GM18520 (cell line): Measurements from ENCODE around the gene ZNF679.
"Not testable (repeated sequence)": the region's sequence is repeated elsewhere in the genome, so short reads cannot be mapped to it uniquely, and the experiment has no call there.

Experiments used
- ATAC-seq: cut with Tn5 transposase; IDR thresholded peaks from one replicate; pipeline ENCODE4 v1.9.1; 2021; ENCODE audit not compliant: unreplicated experiment

The ZNF679 gene

GRCh38 chr7:64228174-64228573 is at the start of gene ZNF679:
TSS of gene ZNF679 (plus strand) at chr7:64228474. CDS start at chr7:64249118, 20,644 bp downstream.
- not testable (repeated sequence) for ATAC-seq

DNA sequence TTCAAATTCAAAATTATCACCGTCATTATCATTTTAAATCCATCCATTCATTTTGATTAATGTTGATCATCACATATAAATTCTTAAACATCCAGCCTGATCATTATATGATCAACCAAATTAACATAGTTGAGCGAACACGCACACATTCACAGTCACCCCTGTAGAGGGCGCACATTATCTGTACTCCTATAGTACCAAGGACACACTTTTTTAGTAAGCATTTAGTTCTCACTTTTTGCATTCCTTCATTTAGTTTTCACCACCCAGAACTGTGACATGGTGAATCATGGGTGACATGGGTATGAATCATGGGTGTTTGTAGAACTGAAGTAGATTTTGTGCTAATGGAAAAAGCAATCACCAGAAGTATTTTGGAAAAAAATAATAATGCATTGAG is 47.3 kb upstream of the ZNF679 start:
- ATAC-seq, result no peak

DNA sequence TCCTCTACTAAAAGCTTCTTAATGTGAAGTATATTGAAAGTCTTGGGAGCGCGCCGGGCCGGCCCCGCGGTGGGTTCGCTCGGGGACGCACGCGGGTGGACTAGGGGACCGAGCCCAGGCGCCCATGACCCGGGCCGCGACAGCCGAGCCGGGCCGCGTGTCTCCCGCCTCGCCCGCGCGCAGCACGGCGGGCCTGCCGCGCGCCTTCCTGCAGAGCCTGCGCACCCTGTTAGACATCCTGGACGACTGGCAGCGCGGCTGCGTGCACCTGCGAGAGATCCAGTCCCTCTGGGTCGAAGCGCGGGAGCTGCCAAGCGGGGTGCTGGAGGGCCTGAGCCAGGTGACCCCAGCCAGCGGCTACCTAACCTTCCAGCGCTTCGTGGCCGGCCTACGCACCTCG is 46.7 kb upstream of the ZNF679 start:
- ATAC-seq, result no peak

DNA sequence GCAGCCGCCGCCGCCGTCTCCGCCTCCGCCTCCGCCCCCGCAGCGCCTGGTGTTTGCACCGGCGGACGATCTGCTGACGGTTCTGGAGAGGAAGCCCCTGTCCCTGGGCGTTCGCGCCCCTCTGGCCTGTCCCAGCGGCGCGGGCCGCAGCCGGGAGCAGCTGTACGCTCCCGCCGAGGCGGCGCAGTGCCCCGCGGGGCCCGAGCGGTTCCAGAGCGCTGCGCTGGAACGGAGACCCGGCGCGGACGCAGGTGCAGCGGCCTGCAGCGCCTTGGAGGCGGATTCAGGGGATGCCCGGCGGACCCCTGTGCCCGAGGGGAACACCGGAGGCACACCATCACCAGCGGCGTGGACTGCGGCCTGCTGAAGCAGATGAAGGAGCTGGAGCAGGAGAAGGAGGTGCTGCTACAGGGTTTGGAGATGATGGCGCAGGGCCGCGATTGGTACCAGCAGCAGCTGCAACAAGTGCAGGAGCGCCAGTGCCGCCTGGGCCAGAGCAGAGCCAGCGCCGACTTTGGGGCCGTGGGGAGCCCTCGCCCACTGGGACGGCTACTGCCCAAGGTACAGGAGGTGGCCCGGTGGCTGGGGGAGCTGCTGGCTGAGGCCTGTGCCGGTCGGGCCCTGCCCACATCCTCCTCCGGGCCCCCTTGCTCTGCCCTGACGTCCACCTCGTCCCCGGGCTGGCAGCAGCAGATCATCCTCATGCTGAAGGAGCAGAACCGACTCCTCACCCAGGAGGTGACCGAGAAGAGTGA is 46.1 kb upstream of the ZNF679 start:
- ATAC-seq, result no peak

- ATAC-seq, result no peak
Measured at GRCh38 chr7:64183126-64183742, 45.0 kb upstream of the ZNF679 start.

- no peak for ATAC-seq
Measured at GRCh38 chr7:64183827-64184372, 44.4 kb upstream of the ZNF679 start.

DNA sequence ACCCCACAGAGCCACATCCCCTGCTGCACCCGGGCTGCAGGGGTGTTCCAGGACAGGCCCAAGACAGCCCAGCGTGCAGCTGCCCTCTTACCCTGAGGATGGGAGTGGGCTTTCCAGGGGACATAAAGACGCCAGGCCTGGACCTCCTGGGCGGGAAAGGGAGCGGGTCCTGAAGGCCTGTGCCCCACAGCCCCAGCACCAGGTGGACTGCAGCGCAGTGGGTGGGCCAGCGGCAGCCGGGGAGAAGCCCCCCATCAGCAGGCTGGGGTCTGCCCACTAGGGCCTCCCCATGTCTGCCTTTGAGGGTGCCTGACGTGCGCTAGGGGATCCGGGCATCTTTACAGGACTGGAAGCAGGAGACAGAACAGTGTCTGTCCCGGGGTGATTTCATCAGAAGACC is 43.9 kb upstream of the ZNF679 start:
- no peak for ATAC-seq

DNA sequence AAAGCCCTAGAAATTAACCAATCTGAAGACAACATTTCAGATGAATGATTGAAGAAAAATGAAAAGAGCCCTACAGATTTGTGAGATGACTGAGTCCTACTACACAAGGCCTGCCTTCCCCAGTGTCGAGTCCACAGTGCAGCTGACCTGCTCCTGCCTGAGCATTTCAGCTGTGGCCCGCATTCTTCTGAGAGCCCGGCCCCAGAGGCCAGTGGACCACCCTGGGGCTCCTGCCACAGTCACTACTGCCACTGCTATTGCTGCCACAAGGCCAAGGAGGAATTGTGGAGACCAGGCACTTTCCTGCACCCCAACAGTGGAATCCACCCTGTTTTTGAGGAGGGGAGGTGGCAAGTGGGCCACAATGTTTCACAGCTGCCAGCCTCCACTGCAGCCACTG is 40.9 kb upstream of the ZNF679 start:
- no peak for ATAC-seq

GRCh38 chr7:64192148-64192704 is 36.0 kb upstream of the ZNF679 start:
- ATAC-seq, result no peak

- no peak for ATAC-seq
Measured at GRCh38 chr7:64192775-64193174, 35.5 kb upstream of the ZNF679 start.

- ATAC-seq, result no peak
Measured at GRCh38 chr7:64206903-64207302, 21.4 kb upstream of the ZNF679 start, which contains the start of gene ZNF735. TSS of gene ZNF735 (plus strand) at chr7:64207203. CDS start at chr7:64207203, 0 bp downstream.

DNA sequence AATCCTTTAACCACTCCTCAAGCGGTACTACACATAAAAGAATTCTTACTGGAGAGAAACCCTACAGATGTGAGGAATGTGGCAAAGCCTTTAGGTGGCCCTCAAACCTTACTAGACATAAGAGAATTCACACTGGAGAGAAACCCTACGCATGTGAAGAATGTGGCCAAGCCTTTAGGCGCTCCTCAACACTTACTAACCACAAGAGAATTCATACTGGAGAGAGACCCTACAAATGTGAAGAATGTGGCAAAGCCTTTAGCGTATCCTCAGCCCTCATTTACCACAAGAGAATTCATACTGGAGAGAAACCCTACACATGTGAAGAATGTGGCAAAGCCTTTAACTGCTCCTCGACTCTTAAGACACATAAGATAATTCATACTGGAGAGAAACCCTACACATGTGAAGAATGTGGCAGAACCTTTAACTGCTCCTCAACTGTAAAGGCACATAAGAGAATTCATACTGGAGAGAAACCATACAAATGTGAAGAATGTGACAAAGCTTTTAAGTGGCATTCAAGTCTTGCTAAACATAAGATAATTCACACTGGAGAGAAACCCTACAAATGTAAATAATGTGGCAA is 8.5 kb upstream of the ZNF679 start:
- not testable (repeated sequence) for ATAC-seq

DNA sequence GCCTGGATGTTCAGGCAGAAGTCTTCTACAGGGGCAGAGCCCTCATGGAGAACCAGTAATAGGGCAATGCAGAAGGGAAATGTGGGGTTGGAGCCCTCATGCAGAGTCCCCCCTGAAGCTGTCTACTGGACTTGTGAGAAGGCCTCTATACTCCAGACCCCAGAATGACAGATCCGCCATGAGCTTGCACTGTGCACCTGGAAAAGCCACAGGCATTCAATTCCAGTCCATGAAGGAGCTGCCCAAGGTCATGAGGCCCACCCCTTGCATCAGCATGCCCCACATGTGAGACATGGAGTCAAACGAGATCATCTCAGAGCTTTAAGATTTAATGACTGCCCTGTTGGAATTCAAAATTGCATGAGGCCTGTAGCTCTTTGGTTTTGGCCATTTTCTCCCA is 4.9 kb upstream of the ZNF679 start:
- ATAC-seq, result no peak

- ATAC-seq, result no peak
Measured at GRCh38 chr7:64266341-64266919, 38.2 kb downstream of the ZNF679 start.

DNA sequence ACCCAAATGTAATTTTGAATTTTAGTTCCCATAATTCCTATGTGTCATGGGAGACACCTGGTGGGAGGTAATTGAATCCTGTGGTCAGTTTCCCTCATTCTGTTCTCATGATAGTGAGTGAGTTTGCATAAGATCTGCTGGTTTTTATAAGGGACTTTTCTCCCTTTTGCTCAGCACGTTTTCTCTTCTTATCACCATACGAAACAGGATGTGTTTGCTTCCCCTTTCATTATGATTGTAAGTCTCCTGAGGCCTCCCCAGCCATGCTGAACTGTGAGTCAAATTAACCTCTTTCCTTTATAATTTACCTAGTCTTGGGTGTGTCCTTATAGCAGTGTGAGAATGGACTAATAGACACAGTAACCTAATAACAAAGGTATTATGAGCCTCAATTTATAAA is 49.4 kb downstream of the ZNF679 start:
- ATAC-seq, result no peak

DNA sequence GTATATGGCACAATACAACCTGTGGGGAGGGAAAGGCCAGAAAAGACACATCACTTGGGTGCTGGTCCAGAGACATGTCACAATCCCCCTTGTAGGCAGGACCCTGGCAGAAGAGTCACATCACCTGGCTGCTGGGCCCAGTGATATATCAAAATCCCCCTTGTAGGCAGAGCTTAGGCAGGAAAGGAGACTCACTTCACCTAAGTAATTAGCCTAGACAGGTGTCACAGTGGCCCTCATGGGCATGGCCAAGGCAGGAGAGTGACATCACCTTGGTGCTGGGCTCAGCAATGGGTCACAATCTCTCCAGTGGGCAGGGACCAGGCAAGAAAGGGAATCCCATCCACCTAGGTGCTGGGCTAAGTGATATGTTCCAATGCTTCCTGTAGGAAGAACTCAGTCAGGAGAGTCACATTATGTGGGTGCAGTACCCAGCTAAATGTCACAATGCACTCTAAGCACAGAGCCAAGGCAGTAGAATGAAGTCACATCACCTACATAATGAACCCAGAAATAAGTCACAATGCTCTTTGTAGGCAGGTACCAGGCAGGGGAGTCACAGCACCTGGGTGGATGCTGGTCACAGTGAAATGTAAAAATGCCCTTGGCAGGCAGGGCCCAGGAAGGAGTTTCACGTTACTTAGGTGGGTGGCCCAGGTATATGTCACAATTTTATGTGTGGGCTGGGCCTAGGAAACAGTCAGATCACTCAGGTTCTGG is 66.6 kb downstream of the ZNF679 start:
- no peak for ATAC-seq

DNA sequence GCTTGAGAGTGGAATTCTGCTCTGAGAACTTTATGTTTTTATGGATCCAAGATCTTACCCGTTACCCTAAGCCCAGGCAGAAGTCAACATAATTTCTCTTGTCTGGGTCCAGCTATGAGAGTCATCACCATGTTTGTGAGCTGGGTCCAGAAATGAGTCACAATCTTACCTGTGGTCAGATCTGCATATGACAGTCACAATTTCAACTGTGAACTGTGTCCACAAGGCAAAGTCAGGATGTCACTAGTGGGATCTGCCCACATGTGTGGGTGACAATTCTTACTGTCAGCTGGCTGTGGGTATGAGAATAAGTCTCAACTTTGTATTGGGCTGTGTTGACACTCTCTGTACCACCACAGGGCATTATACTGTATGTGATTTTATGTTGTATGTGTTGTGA is 69.1 kb downstream of the ZNF679 start:
- not testable (repeated sequence) for ATAC-seq

GRCh38 chr7:64300641-64301405 is 72.5 kb downstream of the ZNF679 start:
- ATAC-seq, result no peak

DNA sequence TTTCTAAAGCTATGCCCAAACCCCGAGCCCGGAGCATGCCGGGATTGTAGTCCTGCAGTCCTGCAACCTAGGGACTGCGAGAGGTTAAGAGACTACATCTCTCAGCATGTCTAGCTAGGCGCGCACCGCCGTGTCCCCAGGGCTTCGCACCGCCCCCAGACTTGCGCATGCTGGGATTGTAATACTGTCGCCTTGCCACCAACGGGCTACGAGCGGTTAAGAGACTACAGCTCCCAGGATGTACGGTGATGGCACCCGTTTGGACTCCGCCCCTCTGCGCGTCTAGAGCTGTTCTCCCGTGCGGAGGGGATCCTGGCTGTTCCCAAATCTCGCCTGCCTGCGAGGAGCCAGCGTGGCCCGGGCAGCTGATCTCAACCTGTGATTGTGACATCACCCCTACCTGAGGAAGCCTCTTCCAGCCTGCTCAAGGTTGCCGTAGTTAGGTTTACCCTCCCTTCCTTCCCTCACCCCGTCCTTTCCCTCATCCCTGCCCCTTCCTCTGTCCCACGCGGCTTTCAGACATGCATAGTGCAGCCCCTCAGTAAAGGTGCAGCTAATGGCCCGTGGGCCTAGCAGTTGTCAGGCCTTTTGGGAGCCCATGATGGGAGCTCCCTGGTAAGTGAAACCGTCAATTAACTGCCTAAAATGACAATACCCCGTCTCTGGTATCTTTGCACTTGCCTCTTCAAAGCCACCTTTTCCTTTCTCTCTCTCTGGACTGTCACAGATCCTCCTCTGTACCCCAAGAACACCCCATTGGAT is 79.2 kb downstream of the ZNF679 start:
- peak; percentile 100 for ATAC-seq
